Panc1 (cell line): ENCODE results near the gene CDKN1C.

ENCODE experiments used
- POLR2AphosphoS5 ChIP-seq: IDR thresholded peaks from 2 replicates; pipeline ENCODE4 v1.6.1; 2012; ENCODE audit warnings: mild to moderate bottlenecking, low read depth, low read length, moderate library complexity
- TCF7L2 ChIP-seq: IDR thresholded peaks from 2 replicates; pipeline ENCODE4 v1.6.1; 2011; ENCODE audit warnings: mild to moderate bottlenecking, low read depth, low read length, inconsistent platforms
- TF ChIP-seq, protein P1 (sequence below): fragments of 450-650 bp; IDR thresholded peaks from 2 replicates; pipeline ENCODE4 v1.5.1; 2017; ENCODE audit warnings: mild to moderate bottlenecking

GRCh38 chr11:2908130-2908529 lies 22.6 kb upstream of the CDKN1C start:
- TF ChIP-seq, protein P1, sequence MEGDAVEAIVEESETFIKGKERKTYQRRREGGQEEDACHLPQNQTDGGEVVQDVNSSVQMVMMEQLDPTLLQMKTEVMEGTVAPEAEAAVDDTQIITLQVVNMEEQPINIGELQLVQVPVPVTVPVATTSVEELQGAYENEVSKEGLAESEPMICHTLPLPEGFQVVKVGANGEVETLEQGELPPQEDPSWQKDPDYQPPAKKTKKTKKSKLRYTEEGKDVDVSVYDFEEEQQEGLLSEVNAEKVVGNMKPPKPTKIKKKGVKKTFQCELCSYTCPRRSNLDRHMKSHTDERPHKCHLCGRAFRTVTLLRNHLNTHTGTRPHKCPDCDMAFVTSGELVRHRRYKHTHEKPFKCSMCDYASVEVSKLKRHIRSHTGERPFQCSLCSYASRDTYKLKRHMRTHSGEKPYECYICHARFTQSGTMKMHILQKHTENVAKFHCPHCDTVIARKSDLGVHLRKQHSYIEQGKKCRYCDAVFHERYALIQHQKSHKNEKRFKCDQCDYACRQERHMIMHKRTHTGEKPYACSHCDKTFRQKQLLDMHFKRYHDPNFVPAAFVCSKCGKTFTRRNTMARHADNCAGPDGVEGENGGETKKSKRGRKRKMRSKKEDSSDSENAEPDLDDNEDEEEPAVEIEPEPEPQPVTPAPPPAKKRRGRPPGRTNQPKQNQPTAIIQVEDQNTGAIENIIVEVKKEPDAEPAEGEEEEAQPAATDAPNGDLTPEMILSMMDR: no peak
- TF ChIP-seq TCF7L2 (no peak), POLR2AphosphoS5 (no peak)
